HTR-8/SVneo (cell line): ENCODE measurements around the gene SEC14L6.
"Not testable (repeated sequence)": the region's sequence is repeated elsewhere in the genome, so short reads cannot be mapped to it uniquely, and the experiment has no call there.

Experiments
- DNase-seq: peaks from one replicate; pipeline ENCODE4 v3.0.0; 2011; ENCODE audit warnings: low spot score, mixed read lengths; ENCODE audit not compliant: insufficient read length
- FAIRE-seq: peaks from 2 replicates; lab custom pipeline; 2011; peaks lifted over from hg19 to GRCh38; lab: Jason Lieb, UNC

Gene SEC14L6

DNA sequence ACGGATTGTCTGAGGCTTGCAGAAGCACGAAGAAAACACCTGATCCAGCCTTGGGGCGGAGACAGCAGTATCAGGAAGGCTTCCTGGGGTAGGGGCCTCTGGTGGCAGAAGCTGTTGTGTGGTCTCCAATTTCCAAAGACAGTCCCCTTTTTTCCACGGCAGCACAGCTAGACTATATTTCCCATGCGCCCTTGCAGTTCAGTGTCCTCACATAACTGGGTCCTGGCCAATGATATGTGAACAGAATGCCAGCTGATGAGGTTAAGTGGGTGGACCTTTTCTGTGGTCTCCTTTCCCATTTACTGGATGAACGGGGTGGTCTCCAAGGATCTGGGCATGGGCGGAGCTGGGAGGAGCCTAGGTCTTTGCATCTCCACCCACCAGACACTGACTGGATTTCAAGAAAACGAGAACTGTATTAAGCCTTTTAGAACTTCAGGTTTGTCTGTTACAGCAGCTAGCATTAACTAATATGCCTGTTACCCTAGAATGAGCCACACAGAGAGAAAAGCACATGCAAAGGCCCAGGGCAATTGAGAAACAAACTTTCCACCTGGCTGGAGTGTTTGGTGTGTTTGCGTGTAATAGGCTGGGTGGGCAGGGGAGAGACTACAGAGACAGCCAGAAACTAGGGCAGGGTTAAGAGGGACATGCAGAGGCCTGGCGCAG lies 21.7 kb upstream of the SEC14L6 start:
- DNase-seq (no peak), FAIRE-seq (no peak)

DNA sequence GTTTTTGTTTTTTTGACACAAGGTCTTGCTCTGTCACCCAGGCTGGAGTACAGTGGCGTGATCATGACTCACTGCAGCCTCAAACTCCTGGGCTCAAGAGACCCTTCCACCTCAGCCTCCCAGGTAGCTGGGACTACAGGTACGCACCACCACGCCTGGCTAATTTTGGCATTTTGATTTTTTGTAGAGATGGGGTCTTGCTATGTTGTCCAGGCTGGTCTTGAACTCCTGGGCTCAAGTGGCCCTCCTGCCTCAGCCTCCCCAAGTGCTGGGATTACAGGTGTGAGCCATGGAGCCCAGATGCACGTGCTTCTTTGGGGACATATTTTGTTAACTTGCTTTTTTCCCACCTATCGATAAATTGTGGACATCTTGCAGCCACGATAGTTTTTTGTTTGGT lies 20.7 kb upstream of the SEC14L6 start:
- FAIRE-seq, DNase-seq: not testable (repeated sequence)

DNA sequence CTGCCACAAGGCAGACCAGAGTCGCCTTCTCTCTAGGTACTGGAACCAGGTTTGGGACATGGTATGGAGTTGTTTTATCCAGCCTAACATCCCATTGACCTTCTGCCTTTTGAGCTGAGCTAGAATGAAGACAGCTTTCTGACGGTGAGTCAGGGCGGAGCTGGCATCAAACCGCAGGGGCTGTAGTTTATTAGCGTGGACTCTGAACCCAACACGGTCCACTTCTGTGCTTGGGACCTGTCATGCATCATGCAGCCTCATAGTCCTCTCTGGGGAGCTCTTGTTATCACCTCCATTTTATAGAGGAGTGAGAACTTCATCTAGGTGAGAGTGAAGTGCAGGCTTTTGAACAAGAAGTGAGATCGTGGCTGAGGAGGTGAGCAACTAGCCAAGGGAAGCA lies 19.6 kb upstream of the SEC14L6 start:
- FAIRE-seq (no peak), DNase-seq (no peak)

- DNase-seq (no peak), FAIRE-seq (no peak)
Measured at GRCh38 chr22:30565341-30565740, 18.8 kb upstream of the SEC14L6 start.

GRCh38 chr22:30564761-30565119 lies 18.2 kb upstream of the SEC14L6 start:
- no peak for DNase-seq
- FAIRE-seq, result no peak

- no peak for DNase-seq
Measured at GRCh38 chr22:30564045-30564760, 17.7 kb upstream of the SEC14L6 start.

GRCh38 chr22:30562366-30562765 lies 15.8 kb upstream of the SEC14L6 start:
- DNase-seq (peak; percentile 20), FAIRE-seq (no peak)

More at GRCh38 chr22:30564045-30564760, 17.7 kb upstream of the SEC14L6 start:
- peak; percentile 13 for FAIRE-seq

DNA sequence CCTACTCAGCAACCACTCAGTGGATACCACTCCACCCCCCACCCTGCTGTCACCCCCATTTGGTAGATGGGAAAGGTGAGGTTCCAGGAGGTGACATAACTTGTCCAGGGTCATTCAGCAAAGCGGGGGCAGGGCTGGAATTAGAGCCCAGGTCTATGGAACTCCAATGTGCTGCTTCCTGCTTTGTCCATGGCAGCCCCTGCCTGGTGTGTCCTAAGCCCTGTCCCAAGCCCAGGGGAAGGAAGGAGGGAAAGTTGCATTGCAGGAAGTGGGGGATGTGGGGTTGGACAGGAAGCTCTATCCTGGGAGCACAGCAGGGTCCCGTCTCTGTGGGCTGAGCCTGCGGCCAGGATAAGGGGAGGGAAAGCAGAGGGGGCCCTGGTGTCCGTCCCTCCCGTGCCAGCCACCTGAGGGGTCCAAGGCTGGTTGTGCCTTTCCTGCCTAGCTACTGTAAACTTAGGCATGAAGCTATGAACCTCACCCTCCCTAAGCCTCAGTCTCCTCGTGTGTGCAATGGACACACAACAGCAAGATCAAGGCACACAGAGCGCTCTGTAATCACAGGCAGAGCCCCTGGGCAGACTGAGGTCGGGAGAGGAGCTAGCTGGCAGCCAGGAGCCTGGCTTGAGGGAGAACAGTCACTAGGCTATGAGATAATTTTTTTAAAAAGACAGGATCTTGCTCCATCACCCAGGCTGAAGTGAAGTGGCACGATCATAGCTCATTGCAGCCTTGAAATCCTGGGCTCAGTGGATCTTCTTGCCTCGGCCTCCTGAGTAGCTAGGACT lies 15.1 kb upstream of the SEC14L6 start:
- no peak for DNase-seq
- FAIRE-seq, result no peak

DNA sequence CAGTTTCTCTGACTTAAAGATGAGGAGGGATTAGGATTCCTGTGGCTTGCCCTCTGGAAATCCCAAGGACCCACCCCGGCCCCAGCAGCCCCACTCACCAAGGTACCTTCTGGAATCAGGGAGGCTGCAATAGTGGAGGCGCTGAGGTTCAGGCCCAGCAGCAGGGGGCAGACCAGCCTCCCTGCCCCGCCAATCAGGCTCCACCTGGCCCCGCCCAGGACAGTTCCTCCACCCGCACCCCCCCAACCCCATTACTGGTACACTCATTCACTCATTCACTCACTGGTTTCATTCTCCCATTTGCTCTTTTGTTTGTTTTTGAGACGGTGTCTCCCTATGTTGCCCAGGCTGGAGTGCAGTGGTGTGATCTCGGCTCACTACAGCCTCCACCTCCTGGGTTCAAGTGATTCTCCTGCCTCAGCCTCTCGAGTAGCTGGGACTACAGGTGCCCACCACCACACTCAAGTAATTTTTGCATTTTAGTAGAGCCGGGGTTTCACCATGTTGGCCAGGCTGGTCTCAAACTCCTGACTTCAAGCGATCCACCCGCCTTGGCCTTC lies 14.2 kb upstream of the SEC14L6 start:
- not testable (repeated sequence) for DNase-seq, FAIRE-seq

- no peak for FAIRE-seq
- no peak for DNase-seq
Measured at GRCh38 chr22:30559889-30560288, 13.3 kb upstream of the SEC14L6 start.

DNA sequence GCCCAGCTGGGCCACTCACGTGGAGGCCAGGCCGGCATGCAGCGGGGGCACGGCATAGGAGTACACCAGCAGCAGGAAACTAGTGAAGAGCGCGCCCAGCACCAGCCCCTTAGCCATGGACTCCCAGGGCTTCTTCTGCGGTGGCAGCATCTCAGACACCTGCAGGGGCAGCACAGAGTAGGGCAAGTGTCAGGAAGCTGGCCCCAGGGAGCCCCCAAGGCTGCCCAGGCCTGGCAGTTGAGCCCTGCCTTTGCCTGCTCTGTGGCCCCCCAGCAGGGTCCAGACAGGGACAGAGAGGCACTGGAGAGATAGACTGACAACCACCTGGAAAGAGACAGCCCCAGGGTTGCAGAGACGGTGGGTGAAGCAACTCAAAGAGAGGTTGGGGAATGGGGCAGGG lies 10.7 kb upstream of the SEC14L6 start:
- no peak for DNase-seq

GRCh38 chr22:30556388-30556787 lies 9.8 kb upstream of the SEC14L6 start:
- FAIRE-seq (no peak), DNase-seq (no peak)

More for the DNA sequence above, 10.7 kb upstream of the SEC14L6 start:
- no peak for FAIRE-seq

DNA sequence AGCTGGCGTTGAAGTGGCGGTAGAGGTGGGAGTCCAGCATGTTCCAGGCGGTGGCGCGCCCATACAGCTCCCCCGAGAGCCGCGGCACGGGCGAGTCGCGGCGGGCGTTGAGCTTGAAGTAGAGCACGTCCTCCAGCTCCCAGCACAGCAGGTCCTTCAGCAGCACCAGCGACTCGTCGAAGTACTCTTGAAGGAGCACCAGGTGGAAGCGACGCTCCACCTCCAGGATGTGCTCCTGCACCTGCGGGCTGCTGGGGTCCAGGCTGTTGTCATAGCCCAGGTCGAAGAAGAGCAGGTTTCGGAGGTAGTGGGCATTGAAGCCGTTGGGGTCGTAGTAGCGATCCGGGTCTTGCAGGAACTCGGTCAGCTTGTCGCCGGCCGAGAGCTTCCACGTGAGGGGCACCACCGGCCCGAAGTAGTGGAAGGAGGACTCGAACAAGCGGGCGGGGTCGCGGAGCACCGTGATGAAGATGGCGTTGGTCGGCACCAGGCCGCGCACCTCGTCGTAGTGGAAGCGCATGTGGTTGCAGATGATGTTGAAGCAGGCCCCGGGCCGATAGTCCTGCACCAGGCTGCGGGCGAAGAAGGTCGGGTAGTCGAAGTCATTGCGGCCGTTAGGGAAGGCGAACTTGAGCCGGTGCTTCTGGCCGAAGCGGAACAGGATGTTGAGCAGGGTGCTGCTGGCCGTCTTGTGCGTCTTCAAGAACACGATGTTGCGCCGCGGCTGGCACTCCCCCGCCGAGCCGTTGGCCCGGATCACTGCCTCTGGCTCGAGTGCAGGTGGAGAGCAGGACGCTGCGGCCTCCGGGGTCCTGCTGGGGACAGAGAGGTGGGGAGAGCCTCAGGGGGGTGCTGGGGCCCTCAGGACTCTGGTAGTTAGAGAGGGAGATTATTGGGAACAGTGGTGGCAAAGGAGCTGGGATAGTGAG lies 9.0 kb upstream of the SEC14L6 start:
- DNase-seq (no peak), FAIRE-seq (no peak)

GRCh38 chr22:30553971-30554370 lies 7.4 kb upstream of the SEC14L6 start:
- DNase-seq (no peak), FAIRE-seq (no peak)

DNA sequence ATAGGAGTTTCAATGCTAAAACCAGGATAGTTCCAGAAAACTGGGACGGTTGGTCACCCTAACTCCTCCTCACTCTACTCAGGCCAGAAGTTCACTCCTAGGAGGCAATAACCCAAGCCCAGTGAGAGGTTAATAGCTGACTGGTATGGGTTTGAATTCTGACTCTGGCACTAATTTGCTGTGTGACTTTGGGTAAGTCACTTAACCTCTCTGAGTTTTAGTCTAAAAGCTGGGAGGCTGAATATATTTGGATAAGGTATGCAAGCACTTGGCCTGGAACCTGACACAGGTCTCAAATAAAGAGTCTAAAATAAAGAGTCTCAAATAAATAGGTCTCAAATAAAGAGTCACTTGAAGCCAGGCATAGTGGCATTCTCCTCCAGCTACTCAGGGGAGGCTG lies 6.2 kb upstream of the SEC14L6 start:
- no peak for DNase-seq
- no peak for FAIRE-seq

DNA sequence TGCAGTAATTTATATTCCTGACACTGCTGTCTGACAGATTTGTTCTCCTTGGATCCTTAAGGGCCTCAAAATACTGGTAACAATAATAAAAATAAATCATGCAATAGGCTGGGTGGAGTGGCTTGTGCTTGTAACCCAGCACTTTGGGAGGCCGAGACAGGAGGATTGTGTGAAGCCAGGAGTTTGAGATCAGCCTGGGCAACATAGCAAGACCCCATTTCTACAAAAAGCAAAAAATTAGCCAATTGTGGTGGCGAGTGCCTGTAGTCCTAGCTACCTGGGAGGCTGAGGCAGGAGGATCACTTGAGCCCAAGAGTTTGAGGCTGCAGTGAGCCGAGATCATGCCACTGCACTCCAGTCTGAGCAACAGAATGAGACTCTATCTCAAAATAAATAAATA lies 5.3 kb upstream of the SEC14L6 start:
- DNase-seq, FAIRE-seq: not testable (repeated sequence)

DNA sequence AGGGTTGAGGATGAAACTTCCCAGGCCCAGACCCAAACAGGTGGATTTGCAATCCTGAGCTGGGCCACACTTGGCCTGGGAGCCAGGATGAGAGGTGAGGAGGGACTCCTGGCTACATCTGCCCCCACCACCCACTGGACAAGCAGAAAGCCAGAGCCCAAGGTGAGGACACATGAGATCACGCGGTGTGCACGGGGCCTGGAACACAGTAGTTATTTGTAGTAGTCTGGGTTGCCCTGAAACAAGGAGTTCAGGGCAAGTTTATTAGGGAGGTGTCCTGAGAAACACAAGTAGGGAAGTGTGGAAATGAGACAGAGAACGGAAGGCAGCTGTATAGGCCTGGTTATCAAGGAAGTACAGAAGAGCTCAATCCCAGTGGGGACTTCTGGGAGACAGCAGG lies 647 bp upstream of the SEC14L6 start:
- no peak for FAIRE-seq
- no peak for DNase-seq

DNA sequence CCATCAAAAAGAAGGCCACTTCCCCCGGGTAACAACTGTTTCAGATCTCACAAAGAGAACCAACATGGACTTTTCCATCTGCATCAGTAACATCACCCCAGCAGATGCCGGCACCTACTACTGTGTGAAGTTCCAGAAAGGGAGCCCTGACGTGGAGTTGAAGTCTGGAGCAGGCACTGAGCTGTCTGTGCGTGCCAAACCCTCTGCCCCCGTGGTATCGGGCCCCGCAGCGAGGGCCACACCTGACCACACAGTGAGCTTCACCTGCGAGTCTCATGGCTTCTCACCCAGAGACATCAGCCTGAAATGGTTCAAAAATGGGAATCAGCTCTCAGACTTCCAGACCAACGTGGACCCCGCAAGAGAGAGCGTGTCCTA lies 3.7 kb downstream of the SEC14L6 start:
- FAIRE-seq, result no peak
- DNase-seq, result no peak

DNA sequence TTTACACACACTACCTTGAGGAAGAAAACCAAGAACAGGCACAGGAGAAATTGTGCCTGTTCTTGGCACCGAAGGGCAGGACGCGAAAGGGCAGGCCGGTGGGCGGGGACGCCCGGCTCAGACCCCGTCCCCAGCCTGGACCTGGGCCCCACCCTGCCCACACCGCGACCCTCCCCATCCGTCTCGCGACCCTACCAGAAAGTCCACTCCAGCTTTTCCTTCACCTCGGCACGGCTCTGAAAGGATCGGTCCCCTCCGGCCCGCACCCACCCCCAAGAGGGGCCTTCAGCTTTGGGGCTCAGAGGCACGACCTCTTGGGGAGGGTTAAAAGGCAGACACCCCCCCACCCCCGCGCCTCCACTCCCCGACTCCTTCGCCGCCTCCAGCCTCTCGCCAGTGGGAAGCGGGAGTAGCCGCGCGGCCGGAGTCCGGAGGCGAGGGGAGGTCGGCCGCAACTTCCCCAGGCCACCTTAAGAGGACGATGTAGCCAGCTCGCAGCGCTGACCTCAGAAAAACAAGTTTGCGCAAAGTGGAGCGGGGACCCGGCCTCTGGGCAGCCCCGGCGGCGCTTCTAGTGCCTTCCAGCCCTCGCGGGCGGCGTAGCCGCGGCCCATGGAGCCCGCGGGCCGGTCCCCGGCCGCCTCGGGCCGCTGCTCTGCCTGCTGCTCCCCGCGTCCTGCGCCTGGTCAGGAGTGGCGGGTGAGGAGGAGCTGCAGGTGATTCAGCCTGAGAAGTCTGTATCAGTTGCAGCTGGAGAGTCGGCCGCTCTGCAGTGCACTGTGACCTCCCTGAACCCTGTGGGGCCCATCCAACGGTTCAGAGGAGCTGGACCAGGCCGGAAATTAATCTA lies 4.4 kb downstream of the SEC14L6 start:
- DNase-seq, result no peak
- no peak for FAIRE-seq
